ENCODE results near the gene PPARA. TPM values are rescaled to one million over a fixed set of nuclear protein-coding genes. Genes with fewer than 3 reads are reported as not detected.

The PPARA gene
- total and polyA plus RNA-seq, 4 donors, result 11.9 to 18.6 (median 12.5) TPM

DNA sequence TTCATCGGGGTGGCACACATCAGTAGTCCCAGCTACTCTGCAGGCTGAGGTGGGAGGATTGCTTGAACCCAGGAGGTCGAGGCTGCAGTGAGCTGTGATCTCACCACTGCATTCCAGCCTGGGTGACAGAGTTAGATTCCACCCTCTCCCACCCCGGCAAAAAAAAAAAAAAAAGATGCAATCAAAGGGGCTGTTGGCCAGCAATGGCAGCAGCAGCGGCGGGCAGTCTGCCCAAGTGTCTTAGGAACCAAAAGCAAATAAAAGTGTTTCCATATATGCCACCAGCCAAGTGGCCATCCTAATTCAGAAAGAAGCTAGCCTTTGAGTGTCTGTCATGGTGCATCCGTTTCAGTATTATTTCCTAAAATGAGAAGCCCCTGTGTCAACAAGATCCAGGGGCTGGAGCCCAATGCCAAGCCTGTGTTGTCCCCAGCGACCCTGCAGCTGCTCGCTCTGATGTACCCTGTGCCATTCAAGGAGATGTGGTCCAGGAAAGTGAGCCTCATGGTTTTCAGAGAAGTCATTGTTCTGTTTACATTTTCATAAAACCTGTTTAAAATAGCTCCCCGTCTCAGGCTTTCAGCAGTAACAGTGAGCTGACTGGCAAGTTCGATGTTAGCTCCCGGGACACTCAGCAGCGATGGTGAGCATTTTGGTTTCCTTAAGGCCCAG lies 87.3 kb downstream of the PPARA start:
- DNase-seq (ENCODE audit: low read depth in 4 of 6, low spot score in 6 of 6), result peak in 1 of 6 donors; percentile 46
- H3K36me3 ChIP-seq (ENCODE audit: control insufficient read depth, insufficient read depth, low read length), result peaks cover 42% of the 10 kb centered on the region
- no peaks in the 10 kb centered on the region for H3K9me3 ChIP-seq (ENCODE audit: control insufficient read depth, insufficient read depth, low read length)
- WGBS (ENCODE audit: insufficient coverage), result 54% methylated on average over 10 of the region's 12 CpGs
- no peak overlapping the region for H3K27ac ChIP-seq (ENCODE audit: low read depth, low read length)
- no peak overlapping the region for H3K4me3 ChIP-seq (ENCODE audit: low read depth, low read length)
- no peaks in the 10 kb centered on the region for H3K27me3 ChIP-seq (ENCODE audit: control insufficient read depth, insufficient read depth, low read length)
- peaks cover 26% of the 10 kb centered on the region for H3K4me1 ChIP-seq (ENCODE audit: control insufficient read depth, insufficient read depth, low read length)

GRCh38 chr22:46238541-46238940 lies 88.2 kb downstream of the PPARA start:
- Histone ChIP-seq H3K27me3 (ENCODE audit: control insufficient read depth, insufficient read depth, low read length) (no peaks in the 10 kb centered on the region), H3K9me3 (ENCODE audit: control insufficient read depth, insufficient read depth, low read length) (no peaks in the 10 kb centered on the region), H3K4me3 (ENCODE audit: low read depth, low read length) (no peak overlapping the region), H3K36me3 (ENCODE audit: control insufficient read depth, insufficient read depth, low read length) (peaks cover 46% of the 10 kb centered on the region), H3K4me1 (ENCODE audit: control insufficient read depth, insufficient read depth, low read length) (peaks cover 23% of the 10 kb centered on the region), H3K27ac (ENCODE audit: low read depth, low read length) (no peak overlapping the region)
- peak in 1 of 6 donors; percentile 55 for DNase-seq (ENCODE audit: low read depth in 4 of 6, low spot score in 6 of 6)
- 56% methylated on average over 16 of the region's 16 CpGs for WGBS (ENCODE audit: insufficient coverage)

DNA sequence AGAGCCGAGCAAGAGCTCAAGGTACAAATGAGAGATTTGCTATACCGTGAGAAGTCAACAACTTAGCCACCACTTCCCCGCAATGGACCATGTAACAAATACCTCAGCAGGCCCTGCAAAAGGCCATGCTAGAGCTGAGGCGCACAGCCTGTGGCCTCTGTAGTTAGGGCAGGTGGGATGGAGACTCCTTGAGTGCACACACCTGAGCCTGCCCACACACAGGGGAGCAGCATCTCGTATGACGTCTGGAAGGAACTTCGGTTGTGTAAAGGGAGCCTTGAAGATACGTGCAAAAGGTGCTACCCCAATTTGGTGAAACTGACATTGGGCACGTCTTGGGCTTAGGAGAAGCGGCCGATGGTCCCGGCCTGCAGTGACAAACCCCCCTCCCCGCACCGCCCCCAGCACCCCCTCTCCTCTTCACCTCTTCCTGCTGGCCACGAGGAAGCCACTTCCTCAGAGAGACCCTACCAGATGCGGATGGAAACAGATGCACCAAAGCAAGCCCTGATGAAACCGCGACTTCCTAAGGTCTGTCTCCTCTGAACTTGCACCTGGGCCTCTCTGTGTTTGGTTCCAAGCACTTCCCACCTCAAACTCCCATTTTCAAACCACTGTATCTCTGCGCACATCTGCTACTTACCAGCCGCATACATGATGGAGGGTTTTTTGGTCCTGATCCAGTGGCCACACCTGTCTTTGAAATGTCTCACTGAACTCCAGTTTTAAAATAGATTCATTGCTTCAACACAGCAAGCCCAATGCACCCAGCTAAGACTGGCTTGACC lies 89.1 kb downstream of the PPARA start:
- H3K9me3 ChIP-seq (ENCODE audit: control insufficient read depth, insufficient read depth, low read length), result no peaks in the 10 kb centered on the region
- peaks cover 54% of the 10 kb centered on the region for H3K36me3 ChIP-seq (ENCODE audit: control insufficient read depth, insufficient read depth, low read length)
- H3K4me1 ChIP-seq (ENCODE audit: control insufficient read depth, insufficient read depth, low read length), result peaks cover 31% of the 10 kb centered on the region
- H3K27ac ChIP-seq (ENCODE audit: low read depth, low read length), result no peak overlapping the region
- 94% methylated on average over 12 of the region's 20 CpGs for WGBS (ENCODE audit: insufficient coverage)
- DNase-seq (ENCODE audit: low read depth in 4 of 6, low spot score in 6 of 6), result no peak
- H3K4me3 ChIP-seq (ENCODE audit: low read depth, low read length), result no peak overlapping the region
- no peaks in the 10 kb centered on the region for H3K27me3 ChIP-seq (ENCODE audit: control insufficient read depth, insufficient read depth, low read length)

DNA sequence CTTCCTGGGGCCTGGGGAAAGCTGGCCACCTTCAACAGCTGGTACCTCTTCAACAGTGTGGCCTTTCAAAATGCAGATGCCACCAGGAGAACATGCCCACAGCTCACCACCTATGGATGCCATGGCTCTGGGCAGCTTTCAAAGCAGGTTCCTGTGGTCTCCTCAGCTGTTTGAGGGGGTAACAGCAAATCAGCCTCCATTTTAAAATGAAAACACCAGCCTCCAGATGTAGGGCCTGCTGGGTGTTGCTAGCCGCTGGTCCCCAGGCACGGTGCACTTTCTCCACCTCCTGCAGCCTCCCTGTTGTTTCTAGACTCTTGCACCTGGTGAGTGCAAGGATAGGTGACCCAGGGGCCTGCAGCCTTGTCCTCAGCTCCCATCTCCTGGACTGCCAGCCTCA lies 89.7 kb downstream of the PPARA start:
- DNase-seq (ENCODE audit: low read depth in 4 of 6, low spot score in 6 of 6), result no peak
- Histone ChIP-seq H3K36me3 (ENCODE audit: control insufficient read depth, insufficient read depth, low read length) (peaks cover 59% of the 10 kb centered on the region), H3K4me3 (ENCODE audit: low read depth, low read length) (no peak overlapping the region), H3K9me3 (ENCODE audit: control insufficient read depth, insufficient read depth, low read length) (no peaks in the 10 kb centered on the region), H3K4me1 (ENCODE audit: control insufficient read depth, insufficient read depth, low read length) (peaks cover 37% of the 10 kb centered on the region), H3K27ac (ENCODE audit: low read depth, low read length) (no peak overlapping the region), H3K27me3 (ENCODE audit: control insufficient read depth, insufficient read depth, low read length) (no peaks in the 10 kb centered on the region)
- 93% methylated on average over 2 of the region's 2 CpGs for WGBS (ENCODE audit: insufficient coverage)

DNA sequence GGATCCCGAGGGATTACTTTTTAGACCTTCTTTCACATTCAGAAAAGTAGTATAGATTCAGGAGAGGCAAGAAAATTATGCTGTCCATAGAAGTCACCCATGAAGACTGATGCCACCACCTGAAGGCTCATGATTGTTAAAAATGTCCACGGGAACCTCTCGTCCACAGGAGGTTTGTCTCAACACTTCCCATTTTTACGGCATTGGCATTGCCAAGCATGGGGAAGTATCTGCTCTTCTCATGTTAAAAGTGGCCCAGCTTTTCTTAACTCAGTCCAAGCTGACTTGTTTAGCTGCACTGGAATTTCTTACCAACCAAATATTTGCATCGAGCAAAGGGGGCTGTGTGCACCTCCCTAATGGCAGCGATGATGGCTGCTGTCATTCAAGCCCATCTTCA lies 90.2 kb downstream of the PPARA start:
- DNase-seq (ENCODE audit: low read depth in 4 of 6, low spot score in 6 of 6), result no peak
- H3K27ac ChIP-seq (ENCODE audit: low read depth, low read length), result no peak overlapping the region
- H3K9me3 ChIP-seq (ENCODE audit: control insufficient read depth, insufficient read depth, low read length), result no peaks in the 10 kb centered on the region
- peaks cover 41% of the 10 kb centered on the region for H3K4me1 ChIP-seq (ENCODE audit: control insufficient read depth, insufficient read depth, low read length)
- H3K27me3 ChIP-seq (ENCODE audit: control insufficient read depth, insufficient read depth, low read length), result no peaks in the 10 kb centered on the region
- 78% methylated on average over 5 of the region's 6 CpGs for WGBS (ENCODE audit: insufficient coverage)
- H3K36me3 ChIP-seq (ENCODE audit: control insufficient read depth, insufficient read depth, low read length), result peaks cover 61% of the 10 kb centered on the region
- H3K4me3 ChIP-seq (ENCODE audit: low read depth, low read length), result no peak overlapping the region

DNA sequence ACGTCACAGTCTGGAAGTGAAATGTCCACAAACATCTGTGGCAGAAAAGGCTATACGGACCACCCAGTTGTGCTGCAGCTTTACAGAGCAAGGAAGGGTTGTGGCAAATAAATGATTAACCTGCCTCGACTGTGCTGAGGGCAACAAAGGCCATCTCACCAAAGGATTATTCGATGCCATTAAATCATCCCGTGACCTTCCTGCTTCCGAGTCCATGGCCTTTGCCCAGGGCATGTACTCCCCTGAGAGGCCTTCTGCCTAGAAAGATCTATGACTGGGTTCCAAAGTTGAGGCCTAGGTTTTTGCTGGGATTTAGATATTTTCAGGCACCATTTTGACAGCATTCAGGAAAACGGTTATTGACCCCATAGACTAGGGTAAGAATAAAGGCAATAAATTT lies 90.6 kb downstream of the PPARA start:
- DNase-seq (ENCODE audit: low read depth in 4 of 6, low spot score in 6 of 6), result no peak
- 80% methylated on average over 6 of the region's 7 CpGs for WGBS (ENCODE audit: insufficient coverage)
- Histone ChIP-seq H3K36me3 (ENCODE audit: control insufficient read depth, insufficient read depth, low read length) (peaks cover 62% of the 10 kb centered on the region), H3K9me3 (ENCODE audit: control insufficient read depth, insufficient read depth, low read length) (no peaks in the 10 kb centered on the region), H3K27ac (ENCODE audit: low read depth, low read length) (no peak overlapping the region), H3K4me1 (ENCODE audit: control insufficient read depth, insufficient read depth, low read length) (peaks cover 45% of the 10 kb centered on the region), H3K4me3 (ENCODE audit: low read depth, low read length) (no peak overlapping the region), H3K27me3 (ENCODE audit: control insufficient read depth, insufficient read depth, low read length) (no peaks in the 10 kb centered on the region)

GRCh38 chr22:46241396-46242007 lies 91.2 kb downstream of the PPARA start:
- H3K4me3 ChIP-seq (ENCODE audit: low read depth, low read length), result no peak overlapping the region
- WGBS (ENCODE audit: insufficient coverage), result 70% methylated on average over 2 of the region's 5 CpGs
- no peak overlapping the region for H3K27ac ChIP-seq (ENCODE audit: low read depth, low read length)
- H3K4me1 ChIP-seq (ENCODE audit: control insufficient read depth, insufficient read depth, low read length), result peaks cover 51% of the 10 kb centered on the region
- no peaks in the 10 kb centered on the region for H3K27me3 ChIP-seq (ENCODE audit: control insufficient read depth, insufficient read depth, low read length)
- H3K36me3 ChIP-seq (ENCODE audit: control insufficient read depth, insufficient read depth, low read length), result peaks cover 61% of the 10 kb centered on the region
- H3K9me3 ChIP-seq (ENCODE audit: control insufficient read depth, insufficient read depth, low read length), result no peaks in the 10 kb centered on the region
- DNase-seq (ENCODE audit: low read depth in 4 of 6, low spot score in 6 of 6), result no peak

GRCh38 chr22:46242076-46242475 lies 91.8 kb downstream of the PPARA start:
- peaks cover 62% of the 10 kb centered on the region for H3K36me3 ChIP-seq (ENCODE audit: control insufficient read depth, insufficient read depth, low read length)
- no peaks in the 10 kb centered on the region for H3K27me3 ChIP-seq (ENCODE audit: control insufficient read depth, insufficient read depth, low read length)
- WGBS (ENCODE audit: insufficient coverage), result 94% methylated on average over 9 of the region's 10 CpGs
- H3K4me1 ChIP-seq (ENCODE audit: control insufficient read depth, insufficient read depth, low read length), result peaks cover 51% of the 10 kb centered on the region
- no peaks in the 10 kb centered on the region for H3K9me3 ChIP-seq (ENCODE audit: control insufficient read depth, insufficient read depth, low read length)
- H3K27ac ChIP-seq (ENCODE audit: low read depth, low read length), result no peak overlapping the region
- H3K4me3 ChIP-seq (ENCODE audit: low read depth, low read length), result no peak overlapping the region
- DNase-seq (ENCODE audit: low read depth in 4 of 6, low spot score in 6 of 6), result no peak

GRCh38 chr22:46244771-46245170 lies 94.4 kb downstream of the PPARA start:
- Histone ChIP-seq H3K4me1 (ENCODE audit: control insufficient read depth, insufficient read depth, low read length) (peaks cover 37% of the 10 kb centered on the region), H3K36me3 (ENCODE audit: control insufficient read depth, insufficient read depth, low read length) (peaks cover 57% of the 10 kb centered on the region), H3K4me3 (ENCODE audit: low read depth, low read length) (no peak overlapping the region), H3K9me3 (ENCODE audit: control insufficient read depth, insufficient read depth, low read length) (no peaks in the 10 kb centered on the region), H3K27me3 (ENCODE audit: control insufficient read depth, insufficient read depth, low read length) (no peaks in the 10 kb centered on the region), H3K27ac (ENCODE audit: low read depth, low read length) (no peak overlapping the region)
- WGBS (ENCODE audit: insufficient coverage), result 95% methylated on average over 9 of the region's 9 CpGs
- DNase-seq (ENCODE audit: low read depth in 4 of 6, low spot score in 6 of 6), result no peak

Measured in spinal cord (tissue), 10 donors.